ENCODE data around the gene AQP2. TPM values are rescaled to one million over a fixed set of nuclear protein-coding genes. Genes with fewer than 3 reads are reported as not detected.

AQP2 gene
- total RNA-seq, 1 experiment from 2014 or later = not detected

GRCh38 chr12:49972641-49973360 lies 22.3 kb downstream of the AQP2 start, which contains the start of gene AQP6:
AQP6 (plus strand) TSS chr12:49972947; CDS start chr12:49973174, 227 bp downstream.
- Histone ChIP-seq H3K9me3 (ENCODE audit: control insufficient read depth in 1 of 2, insufficient read depth in 1 of 2, low read depth in 1 of 2, low read length in 2 of 2) (no peaks in the 10 kb centered on the region), H3K4me1 (ENCODE audit: control insufficient read depth in 1 of 2, insufficient read depth in 2 of 2, low read length in 2 of 2) (peaks cover 0 to 2% of the 10 kb centered on the region in 2 experiments; a peak in 1 of 4 replicates), H3K36me3 (ENCODE audit: control insufficient read depth in 1 of 2, insufficient read depth in 2 of 2, low read length in 2 of 2) (no peaks in the 10 kb centered on the region), H3K4me3 (replicated peaks in 1 of 2; ENCODE audit: low read depth in 1 of 2, low read length in 2 of 2) (no peak within 1 kb of the TSS), H2AFZ (ENCODE audit: low read depth, low read length, poor library complexity, severe bottlenecking) (no peak within 1 kb of the TSS), H3K4me2 (ENCODE audit: low read length) (no peak within 1 kb of the TSS), H3K27ac (ENCODE audit: low read depth, low read length) (no peak within 1 kb of the TSS), H3K9me2 (ENCODE audit: insufficient read depth) (no peaks in the 10 kb centered on the region), H4K20me1 (ENCODE audit: insufficient read depth) (no peaks in the 10 kb centered on the region), H3K9ac (ENCODE audit: low read length) (no peak within 1 kb of the TSS), H3K79me2 (ENCODE audit: insufficient read depth, low read length) (no peaks in the 10 kb centered on the region), H3K27me3 (ENCODE audit: insufficient read depth, low read length) (0 out of 2 replicates have a peak, but pooled peaks cover 5% of the 10 kb centered on the region)
- CTCF ChIA-PET = interaction anchor here (1.0 to 1.3 kb wide), 2 partner anchors 27 to 66 kb away, joined by 3 read pairs; no protein-coding TSS in a partner anchor
- ATAC-seq (no peak), DNase-seq (ENCODE audit: low read depth, low spot score) (no peak)
- POLR2A ChIA-PET = no interaction called here
- no TSS peak for BruUV-seq (replicated peaks)
- intact Hi-C loops (cut with micrococcal nuclease) = no loop called here
- RAD21 ChIA-PET (ENCODE audit: low non-redundant PET in 1 of 2, low total read pairs in 2 of 2, uncharacterized antibody in 2 of 2, unreplicated experiment in 2 of 2) = no interaction called here
- TF ChIP-seq POLR2A (IDR thresholded peaks at IDR 0.05; ENCODE audit: borderline replicate concordance, extremely low read depth, insufficient read depth, insufficient read length) (no peak), CEBPB (IDR thresholded peaks at IDR 0.05; ENCODE audit: low read depth) (no peak), SIN3A (IDR thresholded peaks at IDR 0.05; ENCODE audit: low read depth) (no peak), ZFX (IDR thresholded peaks at IDR 0.05) (no peak), SRF (IDR thresholded peaks at IDR 0.05; ENCODE audit: low read depth) (no peak), ZNF274 (IDR thresholded peaks at IDR 0.05; ENCODE audit: low read depth, low read length) (no peak), EZH2 (IDR thresholded peaks at IDR 0.05) (no peak), TCF7L2 (IDR thresholded peaks at IDR 0.05; ENCODE audit: borderline replicate concordance, extremely low read depth, insufficient read depth, insufficient read length) (no peak), JUND (IDR thresholded peaks at IDR 0.05) (no peak), CTCF (IDR thresholded peaks at IDR 0.05 in 2 of 3, conservative IDR thresholded peaks at IDR 0.05 in 1 of 3; ENCODE audit: borderline replicate concordance in 1 of 3, insufficient read depth in 1 of 3, low read depth in 2 of 3, low read length in 2 of 3) (no peak), MAX (IDR thresholded peaks at IDR 0.05) (no peak), FOSL1 (IDR thresholded peaks at IDR 0.05; ENCODE audit: low read depth) (no peak), POLR2AphosphoS5 (IDR thresholded peaks at IDR 0.05; ENCODE audit: low read depth, low read length) (no peak), RAD21 (IDR thresholded peaks at IDR 0.05; ENCODE audit: low read depth) (no peak)

Measured in HCT116 (cell line).